ENCODE data around the gene TNNT1.

DNA sequence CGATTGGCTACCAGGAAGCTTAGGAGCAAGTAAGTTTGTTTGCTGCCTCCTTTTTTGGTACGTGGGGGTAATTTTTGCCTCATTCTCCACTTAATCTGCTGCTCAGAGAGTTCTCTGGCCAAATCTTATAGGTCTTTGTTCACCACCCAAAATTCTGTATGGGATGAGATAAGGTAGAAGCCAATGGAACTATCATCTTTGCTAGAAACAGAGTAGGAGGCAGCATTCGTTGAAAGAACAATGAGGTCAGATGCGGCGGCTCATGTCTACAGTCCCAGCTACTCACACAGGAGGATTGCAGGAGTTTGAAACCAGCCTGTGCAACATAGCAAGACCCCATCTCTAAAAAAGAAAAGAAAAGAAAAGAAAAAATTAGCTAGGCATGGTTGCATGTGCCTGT lies 22.4 kb upstream of the TNNT1 start:
- TF ChIP-seq EZH2 (IDR thresholded peaks at IDR 0.05) (no peak), POLR2AphosphoS5 (IDR thresholded peaks at IDR 0.05; ENCODE audit: borderline replicate concordance, low read depth, low read length) (no peak)

All from SK-N-MC (cell line).